Astrocyte (in vitro differentiated cells and primary cell): Measurements from ENCODE around the gene R3HCC1L.

Experiments
- CTCF ChIP-seq: IDR thresholded peaks from 2 replicates; pipeline ENCODE4 v1.5.1; 2011; ENCODE audit warnings: low read depth, mild to moderate bottlenecking, inconsistent platforms, low read length, moderate library complexity; ENCODE audit not compliant: insufficient read depth
- EZH2 ChIP-seq: IDR thresholded peaks from 2 replicates; pipeline ENCODE4 v1.6.1; 2012; ENCODE audit warnings: mild to moderate bottlenecking, low read length, inconsistent platforms; ENCODE audit not compliant: insufficient read depth

GRCh38 chr10:98119891-98120290 lies 14.6 kb upstream of the R3HCC1L start:
- no peak for TF ChIP-seq CTCF
- no peak for TF ChIP-seq EZH2
